ENCODE measurements around the gene NDUFAF2. TPM values are rescaled to one million over a fixed set of nuclear protein-coding genes. Genes with fewer than 3 reads are reported as not detected.

NDUFAF2 gene
- total RNA-seq, 4 donors from 2014 or later = 24.0 to 40.1 (median 25.8) TPM

DNA sequence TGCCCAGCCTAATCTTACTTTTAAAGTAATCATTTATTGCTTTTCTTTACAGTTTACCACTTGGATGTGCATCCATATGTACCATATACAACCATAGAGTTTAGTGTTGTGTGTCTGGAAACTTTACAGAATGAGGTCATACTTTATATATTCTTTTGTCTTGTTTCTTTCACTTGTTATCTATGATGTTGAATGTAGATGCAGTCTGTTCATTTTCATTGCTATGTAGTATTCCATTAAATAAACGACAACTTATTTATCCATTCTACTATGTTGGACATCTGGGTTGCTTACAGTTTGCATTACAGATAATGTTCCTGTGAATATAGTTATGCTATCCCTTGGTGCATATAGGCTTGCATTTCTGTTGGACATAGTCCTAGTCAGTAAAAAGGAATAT is 238.5 kb downstream of the NDUFAF2 start:
- TF ChIP-seq, protein P1, sequence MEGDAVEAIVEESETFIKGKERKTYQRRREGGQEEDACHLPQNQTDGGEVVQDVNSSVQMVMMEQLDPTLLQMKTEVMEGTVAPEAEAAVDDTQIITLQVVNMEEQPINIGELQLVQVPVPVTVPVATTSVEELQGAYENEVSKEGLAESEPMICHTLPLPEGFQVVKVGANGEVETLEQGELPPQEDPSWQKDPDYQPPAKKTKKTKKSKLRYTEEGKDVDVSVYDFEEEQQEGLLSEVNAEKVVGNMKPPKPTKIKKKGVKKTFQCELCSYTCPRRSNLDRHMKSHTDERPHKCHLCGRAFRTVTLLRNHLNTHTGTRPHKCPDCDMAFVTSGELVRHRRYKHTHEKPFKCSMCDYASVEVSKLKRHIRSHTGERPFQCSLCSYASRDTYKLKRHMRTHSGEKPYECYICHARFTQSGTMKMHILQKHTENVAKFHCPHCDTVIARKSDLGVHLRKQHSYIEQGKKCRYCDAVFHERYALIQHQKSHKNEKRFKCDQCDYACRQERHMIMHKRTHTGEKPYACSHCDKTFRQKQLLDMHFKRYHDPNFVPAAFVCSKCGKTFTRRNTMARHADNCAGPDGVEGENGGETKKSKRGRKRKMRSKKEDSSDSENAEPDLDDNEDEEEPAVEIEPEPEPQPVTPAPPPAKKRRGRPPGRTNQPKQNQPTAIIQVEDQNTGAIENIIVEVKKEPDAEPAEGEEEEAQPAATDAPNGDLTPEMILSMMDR (IDR thresholded peaks at IDR 0.05; ENCODE audit: low read depth) = no peak

DNA sequence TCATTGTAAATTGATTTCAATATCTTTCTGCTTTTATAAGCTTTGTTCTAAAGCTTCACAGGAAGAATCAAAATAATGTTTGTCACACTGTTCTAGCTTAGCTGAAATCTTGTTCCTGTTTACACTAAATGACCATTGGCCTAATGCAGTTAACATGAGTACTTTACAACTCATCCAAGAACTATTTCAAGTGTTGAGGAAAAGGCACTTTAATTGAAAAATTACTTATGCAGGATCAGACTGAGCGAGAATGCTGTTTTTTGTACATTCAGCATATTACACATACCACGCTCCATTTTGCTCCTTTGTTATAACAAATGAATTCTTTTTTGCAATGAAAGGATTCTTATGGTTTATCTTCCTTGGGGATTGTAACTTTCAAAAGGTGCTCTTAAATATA is 239.7 kb downstream of the NDUFAF2 start:
- TF ChIP-seq, protein P1 (IDR thresholded peaks at IDR 0.05; ENCODE audit: low read depth) = no peak

DNA sequence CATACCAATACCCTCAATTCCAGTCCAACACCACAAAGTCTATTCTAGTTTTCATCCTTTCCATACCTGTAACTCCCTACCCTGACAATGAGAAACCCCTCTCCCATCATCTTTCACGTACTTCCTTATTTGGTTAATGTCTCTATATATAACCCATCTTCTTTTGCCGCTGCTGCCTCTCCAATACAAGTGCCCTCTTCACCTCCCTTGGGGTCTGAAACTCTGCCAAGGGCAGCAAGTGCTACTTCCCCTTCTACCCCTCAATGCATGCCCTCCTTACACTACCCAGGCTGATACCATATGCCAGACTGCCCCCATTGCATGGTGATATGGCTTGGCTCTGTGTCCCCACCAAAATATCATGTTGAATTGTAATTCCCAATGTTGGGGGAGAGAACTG is 241.6 kb downstream of the NDUFAF2 start:
- TF ChIP-seq, protein P1 (IDR thresholded peaks at IDR 0.05; ENCODE audit: low read depth) = no peak

DNA sequence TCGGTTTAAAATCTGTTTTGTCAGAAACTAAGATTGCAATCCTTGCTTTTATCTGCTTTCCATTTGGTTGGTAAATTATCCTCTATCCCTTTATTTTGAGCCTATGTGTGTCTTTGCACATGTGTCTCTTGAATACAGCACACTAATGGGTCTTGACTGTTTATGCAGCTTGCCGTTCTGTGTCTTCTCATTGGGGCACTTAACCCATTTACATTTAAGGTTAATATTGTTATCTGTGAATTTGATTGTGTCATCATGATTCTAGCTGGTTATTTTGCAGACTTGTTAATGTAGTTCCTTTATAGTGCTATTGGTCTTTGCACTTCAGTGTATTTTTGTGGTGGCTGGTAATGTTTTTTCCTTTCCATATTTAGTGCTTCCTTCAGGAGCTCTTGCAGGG is 253.6 kb downstream of the NDUFAF2 start:
- TF ChIP-seq, protein P1 (IDR thresholded peaks at IDR 0.05; ENCODE audit: low read depth) = no peak

DNA sequence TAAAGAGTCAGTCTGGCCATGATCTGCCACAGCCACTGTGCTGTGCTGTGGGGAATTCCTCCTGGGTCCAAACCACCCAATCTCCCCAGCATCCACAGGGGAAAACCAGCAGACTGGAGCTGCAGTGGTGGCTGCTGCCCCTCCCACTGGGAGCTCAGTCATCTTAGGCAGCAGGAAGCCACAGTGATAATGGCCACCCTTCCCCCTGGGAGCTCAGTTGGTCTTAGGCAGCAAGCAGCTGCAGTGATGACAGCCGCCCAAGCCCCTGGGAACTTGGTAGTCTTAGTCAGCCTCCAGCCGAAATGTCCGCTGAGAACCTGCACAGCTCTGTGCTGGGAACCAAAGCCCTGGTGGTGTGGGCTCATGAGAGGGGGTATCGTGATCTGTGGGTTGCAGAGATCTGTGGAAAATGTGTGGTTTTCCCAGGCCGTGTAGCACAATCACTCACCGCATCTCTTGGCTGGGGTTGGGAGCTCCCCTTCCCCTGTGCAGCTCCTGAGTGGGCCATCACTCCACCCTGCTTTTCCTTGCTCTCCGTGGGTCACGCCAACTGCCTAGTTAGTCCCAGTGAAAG is 255.7 kb downstream of the NDUFAF2 start:
- TF ChIP-seq, protein P1 (IDR thresholded peaks at IDR 0.05; ENCODE audit: low read depth) = no peak

DNA sequence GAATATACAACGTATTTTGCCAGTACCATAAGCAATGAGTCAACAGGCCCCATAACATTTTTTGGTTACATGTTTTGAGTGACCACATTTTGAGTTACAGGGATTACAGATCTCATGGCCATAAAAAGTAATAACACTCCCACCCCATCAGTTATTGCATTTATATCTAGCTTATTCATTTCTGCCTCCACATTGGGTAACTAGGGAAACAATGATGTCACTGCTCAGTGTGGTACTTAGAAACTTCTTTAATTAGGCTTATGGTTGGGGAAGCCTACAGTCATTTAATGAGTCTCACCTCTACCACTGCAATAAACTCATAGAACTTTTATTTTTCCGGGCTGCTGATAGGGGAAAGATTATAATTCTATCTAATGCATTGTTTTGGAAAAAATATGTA is 257.2 kb downstream of the NDUFAF2 start:
- TF ChIP-seq, protein P1 (IDR thresholded peaks at IDR 0.05; ENCODE audit: low read depth) = no peak

Other genes starting within 250 kb of the NDUFAF2 start
- gene DEPDC1B, start 245.0 kb upstream of the NDUFAF2 start, total RNA-seq = 1 to 10 TPM in 1 of 4 donors, under 1 TPM in 3; 0.75 to 1.8 (median 0.91) TPM
- gene ELOVL7, start 100.9 kb upstream of the NDUFAF2 start, total RNA-seq = 10 to 100 TPM in 3 of 4 donors, 1 to 10 TPM in 1; 3.4 to 14.1 (median 12.0) TPM
- 10 to 100 TPM; 11.3 to 19.4 (median 18.5) TPM for gene ERCC8, start 135 bp upstream of the NDUFAF2 start, total RNA-seq
- gene SMIM15, start 217.3 kb downstream of the NDUFAF2 start, total RNA-seq = 10 to 100 TPM; 17.2 to 32.9 (median 24.8) TPM